A673 (cell line): Measurements from ENCODE around the gene CCDC178. TPM values are rescaled to one million over a fixed set of nuclear protein-coding genes. Genes with fewer than 3 reads are reported as not detected.

Experiments used
- BruUV-seq: library from RNA; stranded (reverse); fragments of 400-500 nt; replicated peaks from 2 replicates; lab custom pipeline; 2021; lab: Mats Ljungman, UMichigan
- CTCF ChIA-PET: fragments of 300-600 bp; sonication (Branson Sonifier 250); formaldehyde crosslinking; loops from one replicate; lab custom pipeline; 2022; ENCODE audit warnings: antibody characterized with exemption; lab: Charles Lee
- POLR2A ChIA-PET: fragments of 300-600 bp; sonication (Branson Sonifier 250); formaldehyde crosslinking; loops from one replicate; lab custom pipeline; 2022; ENCODE audit warnings: antibody characterized with exemption; ENCODE audit not compliant: low non-redundant PET; lab: Charles Lee
- DNase-seq: peaks from one replicate; pipeline ENCODE4 v3.0.0-alpha.2; 2015; ENCODE audit warnings: low spot score
- H3K27ac ChIP-seq: fragments of 200-600 bp; sonication (generic); 2 replicates; pipeline ENCODE4 v1.5.1; 2016; ENCODE audit warnings: mixed run types, low read depth, mild to moderate bottlenecking, mixed read lengths, antibody characterized with exemption, low read length; ENCODE audit not compliant: poor library complexity, severe bottlenecking
- H3K27me3 ChIP-seq: fragments of 200-600 bp; sonication (generic); replicated peaks from 2 replicates; pipeline ENCODE4 v1.6.1; 2017; ENCODE audit warnings: mixed run types, low read depth, mild to moderate bottlenecking, mixed read lengths, antibody characterized with exemption, low read length; ENCODE audit not compliant: insufficient read depth, poor library complexity
- H3K36me3 ChIP-seq: fragments of 200-600 bp; sonication (generic); 2 replicates; pipeline ENCODE4 v1.6.1; 2016; ENCODE audit warnings: mixed run types, mild to moderate bottlenecking, mixed read lengths, antibody characterized with exemption, low read length; ENCODE audit not compliant: insufficient read depth, poor library complexity, severe bottlenecking
- H3K4me1 ChIP-seq: fragments of 200-600 bp; sonication (generic); 2 replicates; pipeline ENCODE4 v1.6.1; 2017; ENCODE audit warnings: mixed run types, mild to moderate bottlenecking, mixed read lengths, antibody characterized with exemption, low read length; ENCODE audit not compliant: insufficient read depth, poor library complexity, severe bottlenecking
- H3K4me3 ChIP-seq: fragments of 200-600 bp; sonication (generic); 2 replicates; pipeline ENCODE4 v1.5.1; 2016; ENCODE audit warnings: low read depth, mixed run types, mild to moderate bottlenecking, mixed read lengths, low read length; ENCODE audit not compliant: poor library complexity, severe bottlenecking
- H3K9me3 ChIP-seq: fragments of 200-600 bp; sonication (generic); 2 replicates; pipeline ENCODE4 v1.6.1; 2016; ENCODE audit warnings: mixed run types, low read depth, mild to moderate bottlenecking, mixed read lengths, antibody characterized with exemption, low read length; ENCODE audit not compliant: poor library complexity, severe bottlenecking
- EZH2 ChIP-seq: fragments of 200-600 bp; sonication (generic); IDR thresholded peaks from 2 replicates; pipeline ENCODE4 v1.6.1; 2017; ENCODE audit warnings: borderline replicate concordance, low read depth, mild to moderate bottlenecking, mixed read lengths, antibody characterized with exemption, low read length; ENCODE audit not compliant: poor library complexity, severe bottlenecking
- intact Hi-C: fragments of 100-400 bp; cut with micrococcal nuclease; formaldehyde crosslinking; loops from one replicate; pipeline ENCODE4 v1.10.0; 2022; ENCODE audit not compliant: unreplicated experiment
- total RNA-seq: library from RNA; stranded (reverse); gene quantifications from 2 replicates; pipeline ENCODE4 v1.2.3, GENCODE V29; 2021
- TF ChIP-seq, protein P1 (sequence below): fragments of 300-800, 200-600 bp; sonication (generic); conservative IDR thresholded peaks from 2 replicates; pipeline ENCODE4 v1.5.1; 2017; ENCODE audit warnings: low read depth, mild to moderate bottlenecking, antibody characterized with exemption, low read length, moderate library complexity, mixed read lengths

CCDC178 gene
- total RNA-seq, 1 experiment from 2014 or later: not detected

DNA sequence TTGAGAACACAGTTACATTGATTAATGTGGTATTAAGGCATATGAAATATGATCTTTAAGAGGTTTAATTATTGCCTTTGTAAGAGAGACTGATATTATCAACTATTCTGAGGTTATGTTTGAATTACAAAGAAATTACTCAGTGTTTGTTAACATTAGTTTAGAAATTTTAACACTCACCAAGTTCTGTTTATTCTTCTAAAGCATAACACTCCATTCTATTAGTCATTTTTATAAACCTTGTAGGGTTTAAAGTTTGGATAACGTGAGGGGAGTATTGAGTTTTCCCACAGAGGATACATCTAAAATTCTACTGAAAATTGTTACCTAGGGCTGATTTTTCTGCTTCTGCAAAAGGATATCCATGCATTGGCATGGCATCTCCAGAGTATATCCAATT, 7.7 kb downstream of the CCDC178 start:
- no peak for DNase-seq
- no TSS peak for BruUV-seq
- no peaks in the 10 kb centered on the region for H3K4me1 ChIP-seq
- POLR2A ChIA-PET: no interaction called here
- no peak for TF ChIP-seq EZH2
- TF ChIP-seq, protein P1, sequence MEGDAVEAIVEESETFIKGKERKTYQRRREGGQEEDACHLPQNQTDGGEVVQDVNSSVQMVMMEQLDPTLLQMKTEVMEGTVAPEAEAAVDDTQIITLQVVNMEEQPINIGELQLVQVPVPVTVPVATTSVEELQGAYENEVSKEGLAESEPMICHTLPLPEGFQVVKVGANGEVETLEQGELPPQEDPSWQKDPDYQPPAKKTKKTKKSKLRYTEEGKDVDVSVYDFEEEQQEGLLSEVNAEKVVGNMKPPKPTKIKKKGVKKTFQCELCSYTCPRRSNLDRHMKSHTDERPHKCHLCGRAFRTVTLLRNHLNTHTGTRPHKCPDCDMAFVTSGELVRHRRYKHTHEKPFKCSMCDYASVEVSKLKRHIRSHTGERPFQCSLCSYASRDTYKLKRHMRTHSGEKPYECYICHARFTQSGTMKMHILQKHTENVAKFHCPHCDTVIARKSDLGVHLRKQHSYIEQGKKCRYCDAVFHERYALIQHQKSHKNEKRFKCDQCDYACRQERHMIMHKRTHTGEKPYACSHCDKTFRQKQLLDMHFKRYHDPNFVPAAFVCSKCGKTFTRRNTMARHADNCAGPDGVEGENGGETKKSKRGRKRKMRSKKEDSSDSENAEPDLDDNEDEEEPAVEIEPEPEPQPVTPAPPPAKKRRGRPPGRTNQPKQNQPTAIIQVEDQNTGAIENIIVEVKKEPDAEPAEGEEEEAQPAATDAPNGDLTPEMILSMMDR: no peak
- intact Hi-C loops: no loop called here
- no peaks in the 10 kb centered on the region for H3K9me3 ChIP-seq
- no peaks in the 10 kb centered on the region for H3K36me3 ChIP-seq
- no peak overlapping the region for H3K27ac ChIP-seq
- CTCF ChIA-PET: no interaction called here
- no peaks in the 10 kb centered on the region for H3K27me3 ChIP-seq
- H3K4me3 ChIP-seq: no peak overlapping the region

DNA sequence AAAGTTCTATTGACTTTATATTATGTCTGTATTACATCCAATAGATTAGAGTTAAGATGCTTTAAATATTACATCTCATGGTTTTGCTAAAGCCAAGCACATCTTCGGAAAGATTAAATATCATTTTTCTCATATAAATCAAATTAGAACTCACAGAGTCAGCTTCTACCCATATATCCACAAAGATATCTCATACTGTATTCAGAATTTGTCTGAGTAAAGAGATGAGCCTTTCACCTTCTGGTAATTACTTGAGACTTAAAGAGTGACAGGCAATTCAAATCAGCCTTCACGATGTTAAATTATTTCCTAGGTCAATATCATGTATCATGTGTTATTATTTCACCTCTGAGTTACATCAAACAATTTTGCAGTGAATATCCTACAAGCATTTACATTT, 13.0 kb downstream of the CCDC178 start:
- BruUV-seq: no TSS peak
- Histone ChIP-seq H3K9me3 (no peaks in the 10 kb centered on the region), H3K36me3 (no peaks in the 10 kb centered on the region), H3K4me1 (no peaks in the 10 kb centered on the region), H3K27me3 (no peaks in the 10 kb centered on the region), H3K27ac (no peak overlapping the region), H3K4me3 (no peak overlapping the region)
- TF ChIP-seq EZH2: no peak
- TF ChIP-seq, protein P1: no peak
- intact Hi-C loops: no loop called here
- DNase-seq: no peak
- POLR2A ChIA-PET: no interaction called here
- CTCF ChIA-PET: no interaction called here

DNA sequence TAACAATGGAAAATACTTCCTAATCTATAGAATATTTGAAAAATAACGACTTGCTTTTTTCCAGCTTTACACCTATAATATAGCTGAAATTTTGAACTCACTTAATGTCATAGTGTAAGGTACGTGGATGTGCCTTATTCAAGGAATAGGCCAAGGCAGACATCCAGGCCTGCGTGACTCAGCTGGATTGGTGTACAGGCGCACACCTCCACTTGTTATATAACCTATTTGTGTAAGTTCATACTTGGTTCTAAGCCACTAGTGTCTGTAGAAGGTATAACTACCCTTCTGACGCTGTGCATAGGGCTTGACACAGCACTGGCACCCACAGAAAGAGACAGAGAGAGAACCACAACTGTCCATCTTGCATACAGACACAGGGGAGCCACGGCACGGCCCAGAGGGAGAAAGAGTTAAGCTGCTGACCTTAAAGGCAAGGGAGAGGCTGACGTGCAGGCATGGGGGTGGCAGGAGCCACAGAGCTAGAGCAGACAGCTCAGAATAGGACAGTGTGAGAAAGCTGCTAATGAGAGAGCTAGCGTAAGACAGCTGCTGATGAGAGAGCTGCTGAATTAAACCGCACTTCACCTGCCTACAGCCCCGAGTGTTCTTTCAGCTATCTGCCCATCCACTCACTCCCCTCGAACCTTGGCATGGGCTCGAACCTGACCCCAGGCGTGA, 16.1 kb downstream of the CCDC178 start:
- TF ChIP-seq EZH2: no peak
- TF ChIP-seq, protein P1: no peak
- intact Hi-C loops: no loop called here
- H3K4me3 ChIP-seq: no peak overlapping the region
- ChIA-PET CTCF (no interaction called here), POLR2A (no interaction called here)
- no peaks in the 10 kb centered on the region for H3K36me3 ChIP-seq
- DNase-seq: no peak
- BruUV-seq: no TSS peak
- H3K27me3 ChIP-seq: no peaks in the 10 kb centered on the region
- no peak overlapping the region for H3K27ac ChIP-seq
- H3K9me3 ChIP-seq: no peaks in the 10 kb centered on the region
- no peaks in the 10 kb centered on the region for H3K4me1 ChIP-seq
